GM13976 (cell line): Measurements from ENCODE around the gene PTPN12.

Source experiments
- DNase-seq: peaks from one replicate; pipeline ENCODE4 v3.0.0; 2012; ENCODE audit warnings: low spot score
- CTCF ChIP-seq: IDR thresholded peaks from 2 replicates; pipeline ENCODE4 v1.5.1; 2012; ENCODE audit warnings: borderline replicate concordance, mild to moderate bottlenecking; ENCODE audit not compliant: insufficient read depth; ENCODE audit errors: extremely low read depth, missing control alignments, control extremely low read depth
- in situ Hi-C: fragments of 300-500 bp; cut with MboI; formaldehyde crosslinking; loops from one replicate; pipeline ENCODE4 v1.12.0; 2022; ENCODE audit warnings: low sequenced_read_pairs, mixed read lengths, inconsistent platforms; ENCODE audit not compliant: unreplicated experiment

Gene PTPN12

GRCh38 chr7:77537136-77537777, at the start of gene PTPN12:
Gene PTPN12 (plus strand): TSS chr7:77537295. CDS start chr7:77537547, 252 bp downstream.
- in situ Hi-C loops: no loop called here
- peak; percentile 74 for DNase-seq
- no peak for TF ChIP-seq CTCF

- in situ Hi-C loops: no loop called here
Observed at GRCh38 chr7:77488986-77489385, 48.1 kb upstream of the PTPN12 start.

GRCh38 chr7:77497079-77497478, 40.0 kb upstream of the PTPN12 start:
- no peak for DNase-seq
- no peak for TF ChIP-seq CTCF
- in situ Hi-C loops: no loop called here

More at GRCh38 chr7:77488986-77489385, 48.1 kb upstream of the PTPN12 start:
- DNase-seq: no peak
- no peak for TF ChIP-seq CTCF

- no peak for TF ChIP-seq CTCF
- in situ Hi-C loops: no loop called here
- no peak for DNase-seq
Observed at GRCh38 chr7:77498659-77499379, 38.3 kb upstream of the PTPN12 start.

- TF ChIP-seq CTCF: no peak
- no peak for DNase-seq
- in situ Hi-C loops: no loop called here
Observed at GRCh38 chr7:77501192-77501515, 35.9 kb upstream of the PTPN12 start.

- TF ChIP-seq CTCF: no peak
- in situ Hi-C loops: no loop called here
- no peak for DNase-seq
Observed at GRCh38 chr7:77504951-77505350, 32.1 kb upstream of the PTPN12 start.
